B cell (primary cell): Measurements from ENCODE around the gene SRD5A1.

Experiments used
- EZH2 ChIP-seq: IDR thresholded peaks from 2 replicates; pipeline ENCODE4 v1.6.1; 2012; ENCODE audit warnings: borderline replicate concordance, low read depth, mild to moderate bottlenecking, moderate library complexity, low read length; ENCODE audit not compliant: insufficient read depth, poor library complexity, severe bottlenecking
- TF ChIP-seq, protein P1 (sequence below): fragments of 200-600 bp; IDR thresholded peaks from one replicate; pipeline ENCODE4 v1.8.0; 2022; ENCODE audit warnings: antibody characterized with exemption, mild to moderate bottlenecking

- TF ChIP-seq, protein P1, sequence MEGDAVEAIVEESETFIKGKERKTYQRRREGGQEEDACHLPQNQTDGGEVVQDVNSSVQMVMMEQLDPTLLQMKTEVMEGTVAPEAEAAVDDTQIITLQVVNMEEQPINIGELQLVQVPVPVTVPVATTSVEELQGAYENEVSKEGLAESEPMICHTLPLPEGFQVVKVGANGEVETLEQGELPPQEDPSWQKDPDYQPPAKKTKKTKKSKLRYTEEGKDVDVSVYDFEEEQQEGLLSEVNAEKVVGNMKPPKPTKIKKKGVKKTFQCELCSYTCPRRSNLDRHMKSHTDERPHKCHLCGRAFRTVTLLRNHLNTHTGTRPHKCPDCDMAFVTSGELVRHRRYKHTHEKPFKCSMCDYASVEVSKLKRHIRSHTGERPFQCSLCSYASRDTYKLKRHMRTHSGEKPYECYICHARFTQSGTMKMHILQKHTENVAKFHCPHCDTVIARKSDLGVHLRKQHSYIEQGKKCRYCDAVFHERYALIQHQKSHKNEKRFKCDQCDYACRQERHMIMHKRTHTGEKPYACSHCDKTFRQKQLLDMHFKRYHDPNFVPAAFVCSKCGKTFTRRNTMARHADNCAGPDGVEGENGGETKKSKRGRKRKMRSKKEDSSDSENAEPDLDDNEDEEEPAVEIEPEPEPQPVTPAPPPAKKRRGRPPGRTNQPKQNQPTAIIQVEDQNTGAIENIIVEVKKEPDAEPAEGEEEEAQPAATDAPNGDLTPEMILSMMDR = no peak
- TF ChIP-seq EZH2 = no peak
Measured at GRCh38 chr5:6717687-6718086, 84.4 kb downstream of the SRD5A1 start.
